Astrocyte (in vitro differentiated cells and primary cell): ENCODE results near the gene UNCX. TPM values are rescaled to one million over a fixed set of nuclear protein-coding genes. Genes with fewer than 3 reads are reported as not detected.
"Not testable (repeated sequence)": the region's sequence is repeated elsewhere in the genome, so short reads cannot be mapped to it uniquely, and the experiment has no call there.

Experiments
- DNase-seq: peaks from one replicate; pipeline ENCODE4 v3.0.0-alpha.2; 2010; ENCODE audit warnings: low read depth
- FAIRE-seq: peaks from 2 replicates; lab custom pipeline; 2011; peaks lifted over from hg19 to GRCh38; lab: Jason Lieb, UNC
- H2AFZ ChIP-seq: 2 replicates; pipeline ENCODE4 v1.6.0; 2012; ENCODE audit warnings: low read depth, low read length, inconsistent platforms
- H3K27ac ChIP-seq: 2 replicates; pipeline ENCODE4 v1.5.1; 2011; ENCODE audit warnings: low read depth, low read length, inconsistent platforms
- H3K27me3 ChIP-seq: 2 replicates; pipeline ENCODE4 v1.6.0; 2011; ENCODE audit warnings: low read length, inconsistent platforms; ENCODE audit not compliant: insufficient read depth
- H3K36me3 ChIP-seq: 2 replicates; pipeline ENCODE4 v1.5.1; 2011; ENCODE audit warnings: low read length, inconsistent platforms; ENCODE audit not compliant: insufficient read depth
- H3K4me1 ChIP-seq: 2 replicates; pipeline ENCODE4 v1.5.1; 2011; ENCODE audit warnings: low read length, inconsistent platforms; ENCODE audit not compliant: insufficient read depth
- H3K4me2 ChIP-seq: 2 replicates; pipeline ENCODE4 v1.6.0; 2012; ENCODE audit warnings: low read length, inconsistent platforms
- H3K4me3 ChIP-seq: 2 replicates; pipeline ENCODE4 v1.5.1; 2011; ENCODE audit warnings: low read depth, mild to moderate bottlenecking, low read length, inconsistent platforms; ENCODE audit not compliant: insufficient read depth
- H3K79me2 ChIP-seq: 2 replicates; pipeline ENCODE4 v1.6.0; 2012; ENCODE audit warnings: mild to moderate bottlenecking, low read length, inconsistent platforms; ENCODE audit not compliant: insufficient read depth
- H3K9ac ChIP-seq: 2 replicates; pipeline ENCODE4 v1.6.0; 2012; ENCODE audit warnings: mild to moderate bottlenecking, low read length, inconsistent platforms
- H3K9me3 ChIP-seq: 2 replicates; pipeline ENCODE4 v1.5.1; 2012; ENCODE audit warnings: low read depth, mild to moderate bottlenecking, low read length, inconsistent platforms; ENCODE audit not compliant: insufficient read depth
- H4K20me1 ChIP-seq: 2 replicates; pipeline ENCODE4 v1.6.0; 2012; ENCODE audit warnings: low read length, inconsistent platforms; ENCODE audit not compliant: insufficient read depth
- H3K27ac Mint-ChIP-seq: one replicate; pipeline ENCODE4 v1.8.0; 2021; ENCODE audit warnings: mild to moderate bottlenecking, mixed read lengths; ENCODE audit not compliant: unreplicated experiment
- H3K27me3 Mint-ChIP-seq: one replicate; pipeline ENCODE4 v1.8.0; 2021; ENCODE audit warnings: low read depth, mixed read lengths; ENCODE audit not compliant: unreplicated experiment
- H3K36me3 Mint-ChIP-seq: one replicate; pipeline ENCODE4 v1.8.0; 2021; ENCODE audit warnings: low read depth, mixed read lengths; ENCODE audit not compliant: unreplicated experiment
- H3K4me1 Mint-ChIP-seq: one replicate; pipeline ENCODE4 v1.8.0; 2021; ENCODE audit warnings: low read depth, mixed read lengths; ENCODE audit not compliant: unreplicated experiment
- H3K4me3 Mint-ChIP-seq: one replicate; pipeline ENCODE4 v1.8.0; 2021; ENCODE audit warnings: mild to moderate bottlenecking, moderate library complexity, mixed read lengths; ENCODE audit not compliant: unreplicated experiment
- H3K9me3 Mint-ChIP-seq: one replicate; pipeline ENCODE4 v1.8.0; 2021; ENCODE audit warnings: mild to moderate bottlenecking, mixed read lengths; ENCODE audit not compliant: unreplicated experiment
- CTCF ChIP-seq: IDR thresholded peaks from 2 replicates; pipeline ENCODE4 v1.5.1; 2011; ENCODE audit warnings: low read depth, mild to moderate bottlenecking, inconsistent platforms, low read length, moderate library complexity; ENCODE audit not compliant: insufficient read depth
- EZH2 ChIP-seq: IDR thresholded peaks from 2 replicates; pipeline ENCODE4 v1.6.1; 2012; ENCODE audit warnings: mild to moderate bottlenecking, low read length, inconsistent platforms; ENCODE audit not compliant: insufficient read depth
- total RNA-seq: library from RNA; stranded (reverse); gene quantifications from 2 replicates; pipeline ENCODE4 v1.2.1, GENCODE V29; 2021

The UNCX gene
- total RNA-seq, 1 donor from 2014 or later, result not detected

- Mint-ChIP-seq H3K36me3 (no peaks in the 10 kb centered on the region), H3K27ac (no peak overlapping the region), H3K4me3 (no peak overlapping the region), H3K9me3 (peaks cover 5% of the 10 kb centered on the region), H3K27me3 (peaks cover 31% of the 10 kb centered on the region), H3K4me1 (no peaks in the 10 kb centered on the region)
- no peak overlapping the region for H3K9ac ChIP-seq
- H2AFZ ChIP-seq, result no peak overlapping the region
- peaks cover 3% of the 10 kb centered on the region for H3K9me3 ChIP-seq
- FAIRE-seq, result no peak
- H3K4me1 ChIP-seq, result no peaks in the 10 kb centered on the region
- no peak overlapping the region for H3K27ac ChIP-seq
- no peaks in the 10 kb centered on the region for H3K79me2 ChIP-seq
- no peaks in the 10 kb centered on the region for H4K20me1 ChIP-seq
- no peak overlapping the region for H3K4me3 ChIP-seq
- no peak overlapping the region for H3K4me2 ChIP-seq
- no peak for DNase-seq
- H3K27me3 ChIP-seq, result no peaks in the 10 kb centered on the region
- H3K36me3 ChIP-seq, result no peaks in the 10 kb centered on the region
- no peak for TF ChIP-seq CTCF
- no peak for TF ChIP-seq EZH2
These were observed 37.5 kb downstream of the UNCX start for GRCh38 chr7:1270181-1270580.

GRCh38 chr7:1271046-1271445, 38.4 kb downstream of the UNCX start:
- H3K9ac ChIP-seq, result no peak overlapping the region
- H3K36me3 ChIP-seq, result no peaks in the 10 kb centered on the region
- H3K27me3 Mint-ChIP-seq, result peaks cover 26% of the 10 kb centered on the region
- no peaks in the 10 kb centered on the region for H3K27me3 ChIP-seq
- no peak overlapping the region for H3K27ac Mint-ChIP-seq
- TF ChIP-seq EZH2 (no peak), CTCF (no peak)
- no peak overlapping the region for H2AFZ ChIP-seq
- DNase-seq, result no peak
- H3K4me1 ChIP-seq, result no peaks in the 10 kb centered on the region
- H3K27ac ChIP-seq, result no peak overlapping the region
- H3K9me3 ChIP-seq, result peaks cover 3% of the 10 kb centered on the region
- no peak overlapping the region for H3K4me3 ChIP-seq
- H3K9me3 Mint-ChIP-seq, result peaks cover 5% of the 10 kb centered on the region
- no peaks in the 10 kb centered on the region for H4K20me1 ChIP-seq
- no peaks in the 10 kb centered on the region for H3K4me1 Mint-ChIP-seq
- no peak overlapping the region for H3K4me2 ChIP-seq
- H3K36me3 Mint-ChIP-seq, result no peaks in the 10 kb centered on the region
- FAIRE-seq, result no peak
- H3K4me3 Mint-ChIP-seq, result no peak overlapping the region
- no peaks in the 10 kb centered on the region for H3K79me2 ChIP-seq

- Mint-ChIP-seq H3K4me3 (no peak overlapping the region), H3K27ac (no peak overlapping the region)
- no peaks in the 10 kb centered on the region for H3K27me3 ChIP-seq
These were observed 39.0 kb downstream of the UNCX start for GRCh38 chr7:1271656-1272055.

GRCh38 chr7:1272136-1272535, 39.5 kb downstream of the UNCX start:
- FAIRE-seq, H3K4me3 Mint-ChIP-seq: not testable (repeated sequence)

More at GRCh38 chr7:1271656-1272055, 39.0 kb downstream of the UNCX start:
- Histone ChIP-seq H3K4me2 (no peak overlapping the region), H3K4me3 (no peak overlapping the region), H3K79me2 (no peaks in the 10 kb centered on the region), H3K9me3 (peaks cover 3% of the 10 kb centered on the region), H4K20me1 (no peaks in the 10 kb centered on the region), H3K4me1 (no peaks in the 10 kb centered on the region), H3K36me3 (no peaks in the 10 kb centered on the region), H2AFZ (no peak overlapping the region), H3K9ac (no peak overlapping the region), H3K27ac (no peak overlapping the region)
- H3K36me3 Mint-ChIP-seq, result no peaks in the 10 kb centered on the region
- FAIRE-seq (no peak), DNase-seq (no peak)
- peaks cover 21% of the 10 kb centered on the region for H3K27me3 Mint-ChIP-seq
- no peak for TF ChIP-seq CTCF
- no peak for TF ChIP-seq EZH2
- peaks cover 5% of the 10 kb centered on the region for H3K9me3 Mint-ChIP-seq
- H3K4me1 Mint-ChIP-seq, result no peaks in the 10 kb centered on the region

More at GRCh38 chr7:1272136-1272535, 39.5 kb downstream of the UNCX start:
- H3K27ac ChIP-seq, H3K9me3 Mint-ChIP-seq, H3K36me3 Mint-ChIP-seq, H3K9me3 ChIP-seq, H4K20me1 ChIP-seq, H3K4me2 ChIP-seq, H3K9ac ChIP-seq, H3K79me2 ChIP-seq, H3K4me1 ChIP-seq, H2AFZ ChIP-seq, H3K27me3 ChIP-seq, H3K4me3 ChIP-seq, H3K36me3 ChIP-seq, DNase-seq, H3K4me1 Mint-ChIP-seq, H3K27ac Mint-ChIP-seq: not testable (repeated sequence)
- peaks cover 19% of the 10 kb centered on the region for H3K27me3 Mint-ChIP-seq
